WERI-Rb-1 (cell line): ENCODE data around the gene ATP8B3.

Experiments
- DNase-seq: peaks from one replicate; pipeline ENCODE4 v3.0.0-alpha.2; 2020
- H3K27ac ChIP-seq: fragments of 250-450 bp; sonication (Bioruptor Pico); 2 replicates; pipeline ENCODE4 v1.5.1; 2020; ENCODE audit warnings: mild to moderate bottlenecking, moderate library complexity
- H3K27me3 ChIP-seq: fragments of 250-450 bp; sonication (Bioruptor Pico); 2 replicates; pipeline ENCODE4 v1.5.1; 2021; ENCODE audit warnings: mild to moderate bottlenecking, low read depth, moderate library complexity; ENCODE audit not compliant: insufficient read depth, severe bottlenecking
- H3K36me3 ChIP-seq: fragments of 250-450 bp; sonication (Bioruptor Pico); 2 replicates; pipeline ENCODE4 v1.5.1; 2020; ENCODE audit warnings: mild to moderate bottlenecking, moderate library complexity
- H3K4me3 ChIP-seq: 2 replicates; pipeline ENCODE4 v1.5.1; 2011; ENCODE audit warnings: low read depth, mild to moderate bottlenecking, control low read depth, low read length
- H3K9me3 ChIP-seq: fragments of 250-450 bp; sonication (Bioruptor Pico); 2 replicates; pipeline ENCODE4 v1.5.1; 2021; ENCODE audit warnings: mild to moderate bottlenecking, moderate library complexity; ENCODE audit not compliant: severe bottlenecking
- TF ChIP-seq, protein P1 (sequence below): IDR thresholded peaks from 2 replicates; pipeline ENCODE4 v1.5.1; 2011; ENCODE audit warnings: low read depth, mild to moderate bottlenecking, control low read depth, inconsistent platforms, low read length

Gene ATP8B3

GRCh38 chr19:1847684-1848398 lies 35.8 kb upstream of the ATP8B3 start:
- Histone ChIP-seq H3K4me3 (peak overlapping the region; percentile 81), H3K36me3 (peaks cover 26% of the 10 kb centered on the region), H3K27me3 (no peaks in the 10 kb centered on the region), H3K27ac (peak overlapping the region; percentile 100), H3K9me3 (no peaks in the 10 kb centered on the region)
- TF ChIP-seq, protein P1, sequence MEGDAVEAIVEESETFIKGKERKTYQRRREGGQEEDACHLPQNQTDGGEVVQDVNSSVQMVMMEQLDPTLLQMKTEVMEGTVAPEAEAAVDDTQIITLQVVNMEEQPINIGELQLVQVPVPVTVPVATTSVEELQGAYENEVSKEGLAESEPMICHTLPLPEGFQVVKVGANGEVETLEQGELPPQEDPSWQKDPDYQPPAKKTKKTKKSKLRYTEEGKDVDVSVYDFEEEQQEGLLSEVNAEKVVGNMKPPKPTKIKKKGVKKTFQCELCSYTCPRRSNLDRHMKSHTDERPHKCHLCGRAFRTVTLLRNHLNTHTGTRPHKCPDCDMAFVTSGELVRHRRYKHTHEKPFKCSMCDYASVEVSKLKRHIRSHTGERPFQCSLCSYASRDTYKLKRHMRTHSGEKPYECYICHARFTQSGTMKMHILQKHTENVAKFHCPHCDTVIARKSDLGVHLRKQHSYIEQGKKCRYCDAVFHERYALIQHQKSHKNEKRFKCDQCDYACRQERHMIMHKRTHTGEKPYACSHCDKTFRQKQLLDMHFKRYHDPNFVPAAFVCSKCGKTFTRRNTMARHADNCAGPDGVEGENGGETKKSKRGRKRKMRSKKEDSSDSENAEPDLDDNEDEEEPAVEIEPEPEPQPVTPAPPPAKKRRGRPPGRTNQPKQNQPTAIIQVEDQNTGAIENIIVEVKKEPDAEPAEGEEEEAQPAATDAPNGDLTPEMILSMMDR, result no peak
- DNase-seq, result no peak

DNA sequence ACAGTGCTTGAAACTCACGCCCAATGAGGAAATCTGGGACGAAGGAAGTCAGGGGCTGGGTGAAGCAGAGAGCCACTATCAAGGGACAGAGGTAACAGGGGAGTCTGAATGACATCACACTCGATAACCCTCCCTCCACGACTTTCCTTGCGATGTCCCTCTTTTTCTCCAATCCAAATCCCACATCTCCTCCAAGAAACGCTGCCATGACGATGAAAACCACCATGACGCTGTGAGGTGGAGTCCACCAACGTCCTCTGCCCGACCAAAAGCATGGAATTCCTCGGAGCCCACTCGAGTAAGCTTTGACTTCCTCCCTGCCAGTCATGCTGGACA lies 35.2 kb upstream of the ATP8B3 start:
- no peak for DNase-seq
- peak overlapping the region; percentile 81 for H3K4me3 ChIP-seq
- no peaks in the 10 kb centered on the region for H3K27me3 ChIP-seq
- H3K36me3 ChIP-seq, result peaks cover 26% of the 10 kb centered on the region
- H3K27ac ChIP-seq, result peak overlapping the region; percentile 100
- no peaks in the 10 kb centered on the region for H3K9me3 ChIP-seq
- TF ChIP-seq, protein P1, result no peak

DNA sequence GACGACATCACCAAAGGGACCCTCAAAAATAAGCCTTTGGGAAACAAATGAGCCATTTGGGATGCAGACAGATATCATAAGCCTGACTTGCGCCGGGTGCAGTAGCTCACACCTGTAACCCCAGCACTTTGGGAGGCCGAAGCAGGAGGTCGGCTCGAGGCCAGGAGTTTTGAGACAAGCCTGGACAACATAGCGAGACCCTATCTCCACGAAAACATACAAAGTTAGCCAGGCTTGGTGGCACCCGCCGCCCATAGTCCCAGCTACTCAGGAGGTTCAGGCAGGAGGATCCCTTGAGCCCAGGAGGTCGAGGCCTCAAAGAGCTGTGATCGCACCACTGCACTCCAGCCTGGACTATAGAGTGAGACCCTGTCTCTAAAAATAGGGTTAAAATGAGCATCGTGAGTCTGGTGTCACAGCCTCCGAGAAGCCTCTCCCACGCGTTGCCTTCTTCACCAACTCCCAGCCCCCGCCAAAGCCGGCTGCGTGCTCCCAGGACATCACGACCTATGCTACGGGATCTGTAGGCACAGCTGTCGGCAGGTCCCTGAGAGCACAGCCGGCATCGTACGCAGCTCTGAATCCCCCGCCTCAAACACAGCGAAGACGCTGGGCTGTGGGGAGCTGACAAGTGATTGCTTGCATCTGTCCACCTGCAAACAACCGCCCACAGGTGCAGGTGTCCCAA lies 34.6 kb upstream of the ATP8B3 start:
- peaks cover 26% of the 10 kb centered on the region for H3K36me3 ChIP-seq
- no peaks in the 10 kb centered on the region for H3K9me3 ChIP-seq
- TF ChIP-seq, protein P1, result no peak
- DNase-seq, result no peak
- H3K27ac ChIP-seq, result no peak overlapping the region
- H3K27me3 ChIP-seq, result no peaks in the 10 kb centered on the region
- no peak overlapping the region for H3K4me3 ChIP-seq

- TF ChIP-seq, protein P1, result no peak
- Histone ChIP-seq H3K36me3 (peaks cover 26% of the 10 kb centered on the region), H3K27ac (no peak overlapping the region), H3K4me3 (no peak overlapping the region), H3K9me3 (no peaks in the 10 kb centered on the region), H3K27me3 (no peaks in the 10 kb centered on the region)
- no peak for DNase-seq
Observed at GRCh38 chr19:1845642-1846041, 33.6 kb upstream of the ATP8B3 start.

DNA sequence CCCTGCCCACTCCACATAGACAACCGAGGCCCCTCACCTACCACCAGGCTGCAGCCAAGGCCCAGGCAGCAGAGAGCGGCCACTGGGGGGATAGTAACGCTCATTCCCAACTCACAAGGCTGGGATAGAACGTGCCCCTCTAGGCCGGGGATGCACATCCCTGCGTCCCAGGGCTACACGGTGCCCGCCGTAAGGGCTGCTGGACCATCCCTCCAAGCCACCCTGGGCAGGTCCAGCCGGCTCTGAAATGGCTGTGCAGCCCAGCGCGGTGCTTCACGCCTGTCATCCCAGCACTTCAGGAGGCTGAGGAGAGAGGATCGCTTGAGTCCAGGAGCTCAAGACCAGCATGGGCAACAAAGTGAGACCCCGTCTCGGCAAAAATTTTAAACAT lies 33.0 kb upstream of the ATP8B3 start:
- no peaks in the 10 kb centered on the region for H3K9me3 ChIP-seq
- TF ChIP-seq, protein P1, result no peak
- no peak overlapping the region for H3K4me3 ChIP-seq
- no peaks in the 10 kb centered on the region for H3K27me3 ChIP-seq
- DNase-seq, result no peak
- no peak overlapping the region for H3K27ac ChIP-seq
- H3K36me3 ChIP-seq, result peaks cover 26% of the 10 kb centered on the region
